HG03135 (cell line): ENCODE results near the gene TAS2R1.

Experiments
- ATAC-seq: cut with Tn5 transposase; IDR thresholded peaks from one replicate; pipeline ENCODE4 v1.9.1; 2021; ENCODE audit warnings: mild to moderate bottlenecking, moderate library complexity; ENCODE audit not compliant: unreplicated experiment

TAS2R1 gene, protein sequence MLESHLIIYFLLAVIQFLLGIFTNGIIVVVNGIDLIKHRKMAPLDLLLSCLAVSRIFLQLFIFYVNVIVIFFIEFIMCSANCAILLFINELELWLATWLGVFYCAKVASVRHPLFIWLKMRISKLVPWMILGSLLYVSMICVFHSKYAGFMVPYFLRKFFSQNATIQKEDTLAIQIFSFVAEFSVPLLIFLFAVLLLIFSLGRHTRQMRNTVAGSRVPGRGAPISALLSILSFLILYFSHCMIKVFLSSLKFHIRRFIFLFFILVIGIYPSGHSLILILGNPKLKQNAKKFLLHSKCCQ

GRCh38 chr5:9630251-9630650 lies at the start of gene TAS2R1:
Gene TAS2R1 (minus strand): TSS chr5:9630351. CDS start chr5:9630032, 319 bp downstream.
- ATAC-seq, result no peak

DNA sequence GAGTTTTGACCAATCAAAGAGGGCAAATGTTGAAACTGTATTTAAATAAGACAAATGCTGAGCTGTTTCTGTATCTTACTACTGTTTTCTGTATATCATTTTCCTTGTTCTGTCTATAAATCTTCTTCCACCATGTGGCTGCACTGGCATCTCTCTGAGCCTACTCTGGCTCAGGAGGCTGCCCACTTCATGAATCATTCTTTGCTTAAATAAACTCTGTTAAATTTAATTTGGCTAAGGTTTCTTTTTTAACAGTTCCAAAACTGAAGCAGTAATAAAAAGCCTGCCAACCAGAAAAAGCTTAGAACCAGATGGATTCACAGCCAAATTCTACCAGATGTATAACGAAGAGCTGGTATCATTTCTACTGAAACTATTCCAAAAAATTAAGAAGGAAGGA lies 40.2 kb upstream of the TAS2R1 start:
- no peak for ATAC-seq

- no peak for ATAC-seq
Observed at GRCh38 chr5:9667906-9668305, 37.8 kb upstream of the TAS2R1 start.

DNA sequence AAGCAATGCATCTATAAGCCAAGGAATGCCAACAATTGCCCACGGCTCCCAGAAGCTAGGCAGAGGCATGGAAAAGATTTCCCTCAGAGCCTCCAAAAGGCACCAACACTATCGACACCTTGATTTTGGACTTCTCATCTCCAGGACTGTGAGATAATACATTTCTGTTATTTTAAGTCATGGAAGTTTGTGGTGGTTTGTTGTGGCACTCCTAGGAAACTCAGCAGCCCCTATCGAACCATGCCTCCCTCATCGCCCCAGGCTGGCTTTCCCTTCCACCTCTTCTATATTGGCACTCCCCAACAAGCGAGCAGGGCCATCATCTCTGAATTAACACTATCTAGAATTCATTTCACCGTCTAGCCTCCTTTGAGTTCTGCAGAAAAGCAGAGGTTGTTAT lies 33.7 kb upstream of the TAS2R1 start:
- ATAC-seq, result no peak

DNA sequence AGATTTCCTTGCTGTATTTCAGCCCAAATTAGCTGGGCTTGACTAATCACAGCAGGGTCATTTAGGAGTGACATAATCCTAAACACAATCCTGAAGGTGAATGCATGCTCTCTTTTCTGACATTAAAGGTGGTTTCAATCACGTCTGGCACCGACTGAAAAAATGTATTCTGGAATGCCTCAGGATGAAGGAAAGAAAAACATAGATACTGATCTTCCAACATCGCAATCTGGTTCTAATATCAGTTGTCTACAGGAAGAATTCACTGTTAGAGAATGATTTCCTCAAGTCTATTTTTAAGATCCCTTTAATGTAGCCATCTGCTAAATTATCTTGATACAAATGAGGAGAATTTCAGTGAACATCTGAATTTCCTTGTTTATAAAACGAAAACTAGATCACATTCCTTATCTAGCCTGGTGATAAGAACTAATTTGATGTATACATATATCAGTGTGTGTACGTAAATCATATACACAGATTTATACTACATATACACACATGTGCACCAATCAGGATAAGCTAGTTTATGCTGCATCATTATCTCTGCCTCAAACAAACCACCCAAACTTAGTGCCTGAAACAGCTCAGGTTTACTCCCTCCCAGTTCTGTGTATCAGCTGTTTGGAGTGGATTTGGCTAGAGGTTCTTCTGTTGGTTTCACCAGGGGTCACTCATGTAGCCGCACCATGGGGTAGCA lies 31.3 kb upstream of the TAS2R1 start:
- ATAC-seq, result no peak

GRCh38 chr5:9658706-9659105 lies 28.6 kb upstream of the TAS2R1 start:
- ATAC-seq, result no peak

DNA sequence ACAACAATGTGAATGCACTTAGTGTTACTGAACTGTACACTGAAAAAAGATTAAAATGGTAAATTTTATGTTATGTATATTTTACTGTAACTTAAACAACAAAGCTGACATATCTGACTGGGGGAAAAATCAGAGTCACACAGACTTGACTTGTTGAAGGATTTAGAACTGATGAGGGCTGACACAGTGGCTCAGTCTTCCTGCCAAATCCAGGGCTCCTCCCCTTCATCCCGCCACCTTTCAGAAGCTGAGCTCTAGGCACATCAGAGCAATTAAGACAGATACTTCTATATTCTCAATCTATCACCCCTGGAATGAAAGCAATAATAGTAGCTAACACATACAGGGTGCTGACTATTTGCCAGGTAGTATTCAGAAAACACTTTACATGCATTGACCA lies 27.7 kb upstream of the TAS2R1 start:
- ATAC-seq, result no peak

DNA sequence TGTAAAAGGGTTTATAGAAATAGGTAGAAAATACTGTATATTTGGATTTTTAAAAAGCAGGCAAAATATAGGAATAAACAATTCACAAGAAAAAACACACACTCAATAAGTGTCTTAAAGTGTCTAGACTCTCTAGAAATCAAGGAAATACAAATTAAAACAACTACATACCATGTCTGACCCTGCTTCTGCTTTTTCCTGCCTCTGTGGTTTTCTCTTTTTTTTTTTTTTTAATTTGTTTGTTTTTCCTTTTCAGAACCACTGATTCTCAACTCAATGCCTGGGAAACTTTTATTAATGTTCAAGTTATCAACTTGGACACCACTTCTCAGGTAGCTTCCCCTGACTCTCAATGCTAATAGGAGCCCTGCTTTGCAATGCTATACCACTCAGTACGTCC lies 25.5 kb upstream of the TAS2R1 start:
- no peak for ATAC-seq

DNA sequence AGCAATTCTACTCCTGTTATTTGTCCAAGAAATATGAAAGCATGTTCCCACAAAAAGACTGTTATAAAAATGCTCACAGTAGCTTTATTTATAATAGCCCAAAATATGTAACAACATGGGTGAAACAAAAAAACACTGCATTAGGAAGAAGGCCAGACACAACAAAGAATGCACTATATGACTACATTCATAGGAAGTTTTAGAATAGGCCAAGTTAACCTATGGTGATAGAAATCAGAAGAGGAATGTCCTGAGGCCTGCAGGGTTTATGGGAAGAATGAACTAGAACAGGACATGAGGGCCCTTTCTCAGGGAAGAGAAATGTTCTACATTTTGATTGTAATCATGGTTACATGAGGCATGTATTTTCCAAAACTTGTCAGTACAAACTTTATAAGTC lies 24.7 kb upstream of the TAS2R1 start:
- no peak for ATAC-seq

DNA sequence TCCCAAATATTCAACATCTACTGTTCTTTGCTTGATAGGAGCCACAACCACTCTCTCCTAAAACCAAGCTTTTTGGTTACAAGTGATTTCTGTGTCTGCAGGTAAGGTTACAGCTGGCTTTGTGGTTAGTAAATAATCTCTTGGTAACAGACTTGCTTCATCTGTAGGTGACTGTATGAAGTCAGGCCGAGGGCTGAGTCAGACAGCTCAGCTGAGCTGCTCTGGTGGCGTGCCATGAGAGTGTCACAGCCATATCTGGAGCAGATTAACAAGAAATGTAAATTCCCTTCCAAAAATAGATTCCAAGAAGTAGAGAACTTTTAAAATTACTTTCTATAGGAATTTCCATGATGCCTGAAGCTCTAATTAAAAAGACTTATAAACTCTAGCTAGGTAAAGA lies 23.7 kb upstream of the TAS2R1 start:
- ATAC-seq, result peak; percentile 85

DNA sequence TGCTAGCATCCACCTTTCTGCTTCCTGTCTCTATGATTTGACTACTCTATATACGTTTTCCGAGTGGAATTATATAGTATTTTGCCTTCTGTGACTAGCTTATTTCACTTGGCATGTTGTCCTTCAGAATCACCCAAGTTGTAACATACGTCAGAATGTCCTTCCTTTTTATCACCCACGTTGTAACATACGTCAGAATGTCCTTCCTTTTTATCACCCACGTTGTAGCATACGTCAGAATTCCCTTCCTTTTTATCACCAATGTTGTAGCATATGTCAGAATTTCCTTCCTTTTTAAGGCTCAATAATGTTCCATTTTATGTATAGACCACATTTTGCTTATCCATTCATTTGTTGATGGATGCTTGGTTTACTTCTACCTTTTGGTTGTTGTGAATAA lies 22.9 kb upstream of the TAS2R1 start:
- no peak for ATAC-seq

DNA sequence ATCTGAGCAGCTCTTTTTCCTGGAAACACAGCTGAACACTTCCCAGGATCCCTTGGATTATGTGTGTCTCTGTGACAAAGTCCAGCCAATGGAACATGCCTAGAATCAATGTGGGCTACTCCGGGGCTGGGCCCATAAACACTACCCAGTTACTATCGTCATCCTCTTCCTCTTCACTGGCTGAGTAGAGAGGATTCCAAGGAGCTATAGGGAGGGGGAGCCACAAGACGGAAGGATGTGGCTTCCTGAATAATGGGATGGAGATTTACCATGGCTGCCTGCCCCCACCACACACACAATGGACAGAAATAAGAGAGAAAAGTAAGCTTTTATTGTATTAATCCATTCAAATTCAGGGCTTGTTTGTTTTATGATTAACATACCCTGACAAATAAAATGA lies 22.1 kb upstream of the TAS2R1 start:
- ATAC-seq, result no peak

- ATAC-seq, result no peak
Observed at GRCh38 chr5:9646843-9647242, 16.7 kb upstream of the TAS2R1 start.

DNA sequence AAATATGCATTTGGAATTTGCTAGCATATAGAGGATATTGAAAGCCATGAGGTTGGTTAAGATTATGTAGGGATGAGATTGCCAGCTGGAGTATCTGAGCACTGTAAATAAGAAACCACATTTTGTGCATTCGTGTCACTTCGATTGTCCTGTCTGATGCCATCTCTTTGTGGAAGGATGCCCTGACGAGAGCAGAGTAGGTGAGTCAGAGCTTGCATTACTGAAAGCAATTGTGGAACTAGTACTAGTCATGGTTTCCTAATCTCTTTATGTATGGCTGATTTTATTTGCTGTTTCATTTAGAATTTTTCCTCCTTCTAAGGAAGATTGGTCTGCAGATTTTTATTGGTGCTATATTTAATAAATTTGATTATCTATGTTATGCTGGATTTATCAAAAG lies 14.5 kb upstream of the TAS2R1 start:
- ATAC-seq, result no peak

DNA sequence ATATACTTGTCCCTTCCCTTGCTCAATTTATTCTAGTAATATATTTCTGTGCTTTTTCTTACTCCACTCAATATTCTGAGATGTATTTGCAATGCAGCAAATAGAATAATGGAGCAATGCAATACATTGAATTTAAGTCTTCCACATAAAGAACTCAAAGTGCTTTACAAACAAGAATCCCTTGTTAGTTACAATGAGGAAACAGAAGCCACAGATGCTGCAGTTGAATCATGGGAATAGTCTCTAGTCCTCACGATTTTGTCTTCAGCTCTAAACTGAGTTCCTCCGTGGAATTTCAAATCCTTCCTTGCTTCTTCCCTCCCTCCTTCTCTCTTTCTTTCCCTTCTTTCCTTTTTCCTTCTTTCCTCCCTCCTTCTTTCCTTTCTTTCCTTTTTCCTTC lies 12.5 kb upstream of the TAS2R1 start:
- ATAC-seq, result no peak

- no peak for ATAC-seq
Observed at GRCh38 chr5:9641806-9642355, 11.7 kb upstream of the TAS2R1 start.

DNA sequence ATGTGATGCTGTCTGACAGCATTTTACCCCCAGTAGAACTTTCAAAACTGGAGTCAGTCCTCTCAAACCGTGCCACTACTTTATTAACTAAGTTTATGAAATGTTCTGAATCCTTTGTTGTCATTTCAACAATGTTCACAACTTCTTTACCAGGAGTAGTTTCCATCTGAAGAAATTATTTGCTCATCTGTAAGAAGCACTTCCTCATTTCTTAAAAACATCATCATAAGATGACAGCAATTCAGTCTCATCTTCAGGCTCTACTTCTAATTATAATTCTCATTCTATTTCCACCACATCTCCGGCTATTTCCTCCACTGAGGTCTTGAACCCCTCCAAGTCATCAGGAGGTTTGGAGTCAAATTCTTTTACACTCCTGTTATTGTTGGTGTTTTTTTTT lies 2.3 kb upstream of the TAS2R1 start:
- no peak for ATAC-seq

DNA sequence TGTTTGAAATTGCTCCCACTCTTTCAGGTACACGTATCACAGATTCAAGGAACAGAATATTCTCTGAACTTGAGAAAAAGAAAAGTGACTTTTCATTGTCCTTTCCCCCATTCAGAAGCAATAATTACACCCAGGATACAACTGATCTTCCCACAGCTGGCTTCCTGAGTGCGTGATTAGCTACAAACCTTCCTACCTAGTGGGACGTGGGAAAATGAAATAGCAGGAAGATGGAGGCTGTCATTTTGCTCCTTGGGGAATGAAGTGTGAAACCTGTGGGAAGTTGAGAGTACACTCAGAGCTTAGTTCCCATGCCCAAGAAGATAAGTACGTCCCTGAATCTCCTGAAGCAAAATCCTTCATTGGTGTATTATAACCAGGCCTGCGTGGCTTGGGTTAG lies 2.6 kb downstream of the TAS2R1 start:
- ATAC-seq, result no peak

GRCh38 chr5:9626955-9627354 lies 3.2 kb downstream of the TAS2R1 start:
- ATAC-seq, result no peak

DNA sequence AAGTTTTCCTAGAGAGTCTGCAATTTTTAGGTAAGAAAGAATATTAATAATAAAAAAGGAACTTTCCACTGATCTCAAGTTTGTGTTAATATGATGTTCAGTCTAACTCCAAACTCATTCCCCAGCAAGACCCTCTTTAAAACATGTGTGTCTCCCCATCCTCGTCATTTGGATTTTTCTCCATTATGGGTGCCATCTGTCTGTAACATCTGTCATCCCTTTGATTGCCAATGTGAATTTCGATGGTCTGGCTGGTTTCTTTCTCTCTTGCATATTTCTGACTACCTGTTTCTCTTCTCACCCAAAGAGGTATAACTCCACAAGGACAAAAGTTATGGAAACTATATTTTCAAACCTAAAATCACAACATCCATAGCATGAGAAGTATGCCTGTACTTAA lies 4.4 kb downstream of the TAS2R1 start:
- ATAC-seq, result no peak

DNA sequence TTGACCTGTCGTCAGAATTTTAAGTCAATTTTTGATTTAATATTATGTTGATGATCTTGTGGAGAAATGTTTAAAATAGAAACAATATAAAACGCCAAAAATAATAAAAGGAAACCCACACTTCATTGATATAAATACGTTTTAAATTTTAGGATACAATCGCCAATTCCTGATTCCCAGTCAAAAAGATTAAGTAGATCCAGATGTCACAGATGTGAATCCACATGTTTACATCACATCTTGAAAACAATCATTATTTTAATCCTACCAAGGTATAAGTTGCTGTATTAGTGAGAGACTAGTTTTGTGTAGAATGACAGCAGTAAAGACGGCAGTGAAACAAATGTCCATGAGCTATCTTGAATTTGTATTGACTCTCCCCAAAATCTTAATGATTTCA lies 4.9 kb downstream of the TAS2R1 start:
- no peak for ATAC-seq

- ATAC-seq, result no peak
Observed at GRCh38 chr5:9624196-9624947, 5.8 kb downstream of the TAS2R1 start.
